NCI-H82 treated with DMSO at 0.1 percent for 48 hours (cell line): ENCODE results near the gene NFYA.

ENCODE experiments used
- DNase-seq: peaks from one replicate; lab custom pipeline; 2025; ENCODE audit not compliant: unreplicated experiment; lab: John Stamatoyannopoulos, UW

NFYA gene

GRCh38 chr6:41046084-41046483, 26.7 kb upstream of the NFYA start:
- no peak for DNase-seq

GRCh38 chr6:41047306-41047705, 25.5 kb upstream of the NFYA start:
- no peak for DNase-seq

- DNase-seq, result no peak
Measured at GRCh38 chr6:41047745-41048732, 24.7 kb upstream of the NFYA start.

GRCh38 chr6:41049521-41049920, 23.3 kb upstream of the NFYA start:
- DNase-seq, result no peak

GRCh38 chr6:41049955-41050354, 22.8 kb upstream of the NFYA start:
- no peak for DNase-seq

GRCh38 chr6:41050536-41050935, 22.2 kb upstream of the NFYA start:
- DNase-seq, result no peak

GRCh38 chr6:41051873-41052272, 20.9 kb upstream of the NFYA start:
- no peak for DNase-seq

GRCh38 chr6:41053041-41053440, 19.7 kb upstream of the NFYA start, which contains the start of gene APOBEC2:
Gene APOBEC2 (plus strand): TSS chr6:41053202. CDS start chr6:41053348, 146 bp downstream.
- DNase-seq, result peak; percentile 85

GRCh38 chr6:41054511-41054910, 18.3 kb upstream of the NFYA start:
- DNase-seq, result peak; percentile 45

GRCh38 chr6:41055149-41055548, 17.6 kb upstream of the NFYA start:
- peak; percentile 62 for DNase-seq

GRCh38 chr6:41056768-41057490, 15.8 kb upstream of the NFYA start:
- DNase-seq, result no peak

- DNase-seq, result no peak
Measured at GRCh38 chr6:41058783-41059181, 14.0 kb upstream of the NFYA start.

- no peak for DNase-seq
Measured at GRCh38 chr6:41059556-41059955, 13.2 kb upstream of the NFYA start.

GRCh38 chr6:41061196-41061726, 11.5 kb upstream of the NFYA start:
- no peak for DNase-seq

- no peak for DNase-seq
Measured at GRCh38 chr6:41062056-41062455, 10.7 kb upstream of the NFYA start.

GRCh38 chr6:41063884-41064285, 8.9 kb upstream of the NFYA start:
- DNase-seq, result no peak

- no peak for DNase-seq
Measured at GRCh38 chr6:41064841-41065240, 7.9 kb upstream of the NFYA start.

- no peak for DNase-seq
Measured at GRCh38 chr6:41065550-41066026, 7.2 kb upstream of the NFYA start.

GRCh38 chr6:41066867-41067304, 5.9 kb upstream of the NFYA start:
- DNase-seq, result peak; percentile 29

- no peak for DNase-seq
Measured at GRCh38 chr6:41071501-41071922, 1.3 kb upstream of the NFYA start.
